HCT116 (cell line): ENCODE results near the gene MIPEP. TPM values are rescaled to one million over a fixed set of nuclear protein-coding genes. Genes with fewer than 3 reads are reported as not detected.

Experiments used
- ATAC-seq: fragments of 200-7000 bp; cut with Tn5 transposase; 2 replicates; pipeline ENCODE4 v1.9.1; 2020; ENCODE audit warnings: mild to moderate bottlenecking, moderate library complexity
- BruUV-seq: library from RNA; stranded (reverse); fragments of 400-500 nt; replicated peaks from 2 replicates; lab custom pipeline; 2021; lab: Mats Ljungman, UMichigan
- CTCF ChIA-PET: fragments of 300-600 bp; sonication (Branson Sonifier 250); formaldehyde crosslinking; loops from one replicate; lab custom pipeline; 2021; ENCODE audit warnings: antibody characterized with exemption; lab: Charles Lee
- POLR2A ChIA-PET: fragments of 300-600, 350-600 bp; sonication (Branson Sonifier 250); formaldehyde crosslinking; loops from one replicate; lab custom pipeline; 2021; ENCODE audit warnings: antibody characterized with exemption; lab: Charles Lee
- RAD21 ChIA-PET, 2 experiments: fragments of 300-600 bp; sonication (Branson Sonifier 250); formaldehyde crosslinking; loops; one replicate each; lab custom pipeline; 2023; ENCODE audit warnings: low total read pairs in 2 of 2; ENCODE audit not compliant: uncharacterized antibody in 2 of 2, unreplicated experiment in 2 of 2, low non-redundant PET in 1 of 2; lab: Charles Lee
- DNase-seq: peaks from one replicate; pipeline ENCODE4 v3.0.0-alpha.2; 2010; ENCODE audit warnings: low read depth, low spot score
- H2AFZ ChIP-seq: fragments of 200-600 bp; shearing (Covaris generic), sonication (generic); 2 replicates; pipeline ENCODE4 v1.6.1; 2017; ENCODE audit warnings: low read depth, mixed run types, mixed read lengths, antibody characterized with exemption, low read length; ENCODE audit not compliant: poor library complexity, severe bottlenecking
- H3K27ac ChIP-seq: 2 replicates; pipeline ENCODE4 v1.5.1; 2012; ENCODE audit warnings: low read depth, low read length
- H3K27me3 ChIP-seq: fragments of 200-600 bp; sonication (generic); 2 replicates; pipeline ENCODE4 v1.6.1; 2016; ENCODE audit warnings: mixed run types, low read length, mixed read lengths; ENCODE audit not compliant: insufficient read depth
- H3K36me3 ChIP-seq, 2 experiments: fragments of 200-500 bp in 1 of 2; fragments of 200-600 bp in 1 of 2; sonication (Bioruptor generic) in 1 of 2; sonication (generic) in 1 of 2; 2 replicates each; pipeline versions ENCODE4 v1.5.1 to v1.6.1; 2014 to 2016; ENCODE audit warnings: low read length in 2 of 2, inconsistent platforms in 1 of 2, mixed read lengths in 1 of 2, mixed run types in 1 of 2; ENCODE audit not compliant: insufficient read depth in 2 of 2, control insufficient read depth in 1 of 2
- H3K4me1 ChIP-seq, 2 experiments: fragments of 200-600 bp in 1 of 2; sonication (generic) in 1 of 2; 2 replicates each; pipeline versions ENCODE4 v1.5.1 to v1.6.1; 2012 to 2017; ENCODE audit warnings: low read length in 2 of 2, inconsistent platforms in 1 of 2, mild to moderate bottlenecking in 1 of 2, mixed read lengths in 1 of 2, mixed run types in 1 of 2, moderate library complexity in 1 of 2; ENCODE audit not compliant: insufficient read depth in 2 of 2, control insufficient read depth in 1 of 2
- H3K4me2 ChIP-seq: fragments of 200-600 bp; sonication (generic); 2 replicates; pipeline ENCODE4 v1.6.1; 2017; ENCODE audit warnings: mixed run types, low read length, mixed read lengths
- H3K4me3 ChIP-seq, 2 experiments: fragments of 200-600 bp in 1 of 2; sonication (generic) in 1 of 2; replicated peaks in 1 of 2; 2 replicates each; pipeline ENCODE4 v1.5.1; 2011 to 2016; ENCODE audit warnings: low read length in 2 of 2, control low read depth in 1 of 2, low read depth in 1 of 2, mild to moderate bottlenecking in 1 of 2, mixed read lengths in 1 of 2, mixed run types in 1 of 2
- H3K79me2 ChIP-seq: fragments of 200-600 bp; sonication (generic); 2 replicates; pipeline ENCODE4 v1.6.1; 2017; ENCODE audit warnings: mild to moderate bottlenecking, mixed run types, low read length, moderate library complexity, mixed read lengths; ENCODE audit not compliant: insufficient read depth
- H3K9ac ChIP-seq: fragments of 200-600 bp; sonication (generic); 2 replicates; pipeline ENCODE4 v1.6.1; 2016; ENCODE audit warnings: low read length, mixed read lengths
- H3K9me2 ChIP-seq: fragments of 200-600 bp; sonication (generic), shearing (Covaris generic); 2 replicates; pipeline ENCODE4 v1.6.1; 2017; ENCODE audit warnings: mixed run types, mild to moderate bottlenecking, moderate library complexity; ENCODE audit not compliant: insufficient read depth
- H3K9me3 ChIP-seq, 2 experiments: fragments of 200-500 bp in 1 of 2; fragments of 200-600 bp in 1 of 2; sonication (Bioruptor generic) in 1 of 2; sonication (generic) in 1 of 2; 2 replicates each; pipeline ENCODE4 v1.6.1; 2014 to 2017; ENCODE audit warnings: low read length in 2 of 2, mixed read lengths in 2 of 2, inconsistent platforms in 1 of 2, low read depth in 1 of 2, mild to moderate bottlenecking in 1 of 2, mixed run types in 1 of 2, moderate library complexity in 1 of 2; ENCODE audit not compliant: control insufficient read depth in 1 of 2, insufficient read depth in 1 of 2
- H4K20me1 ChIP-seq: fragments of 200-600 bp; sonication (generic), shearing (Covaris generic); 2 replicates; pipeline ENCODE4 v1.6.1; 2017; ENCODE audit warnings: mixed run types, mild to moderate bottlenecking, moderate library complexity; ENCODE audit not compliant: insufficient read depth
- ATF3 ChIP-seq: IDR thresholded peaks from 2 replicates; pipeline ENCODE4 v1.6.1; 2012
- CEBPB ChIP-seq: IDR thresholded peaks from 2 replicates; pipeline ENCODE4 v1.6.1; 2012; ENCODE audit warnings: low read depth
- EGR1 ChIP-seq: IDR thresholded peaks from 2 replicates; pipeline ENCODE4 v1.6.1; 2012; ENCODE audit warnings: low read depth
- EZH2 ChIP-seq: fragments of 200-600 bp; sonication (generic); IDR thresholded peaks from 2 replicates; pipeline ENCODE4 v1.6.1; 2017; ENCODE audit warnings: antibody characterized with exemption, mixed run types
- EZH2phosphoT487 ChIP-seq: fragments of 200-600 bp; IDR thresholded peaks from 2 replicates; pipeline ENCODE4 v1.6.1; 2018; ENCODE audit warnings: antibody characterized with exemption, borderline replicate concordance
- MAX ChIP-seq: IDR thresholded peaks from 2 replicates; pipeline ENCODE4 v1.6.1; 2012
- POLR2A ChIP-seq: IDR thresholded peaks from 2 replicates; pipeline ENCODE4 v1.7.0; 2011; ENCODE audit warnings: borderline replicate concordance; ENCODE audit not compliant: insufficient read depth, insufficient read length; ENCODE audit errors: extremely low read depth
- POLR2AphosphoS5 ChIP-seq: IDR thresholded peaks from 2 replicates; pipeline ENCODE4 v1.6.1; 2011; ENCODE audit warnings: mild to moderate bottlenecking, low read depth, low read length, moderate library complexity
- RAD21 ChIP-seq: IDR thresholded peaks from 2 replicates; pipeline ENCODE4 v1.6.1; 2012; ENCODE audit warnings: low read depth, mild to moderate bottlenecking
- SIN3A ChIP-seq: IDR thresholded peaks from 2 replicates; pipeline ENCODE4 v1.6.1; 2012; ENCODE audit warnings: low read depth
- SP1 ChIP-seq: IDR thresholded peaks from 2 replicates; pipeline ENCODE4 v1.6.1; 2012; ENCODE audit warnings: low read depth
- TCF7L2 ChIP-seq: IDR thresholded peaks from 2 replicates; pipeline ENCODE4 v1.7.0; 2011; ENCODE audit warnings: borderline replicate concordance, inconsistent platforms; ENCODE audit not compliant: insufficient read depth, insufficient read length; ENCODE audit errors: extremely low read depth
- intact Hi-C: fragments of 100-400 bp; cut with micrococcal nuclease; formaldehyde crosslinking; loops from 2 replicates; pipeline ENCODE4 v1.10.0; 2022
- total RNA-seq: library from RNA; stranded (reverse); gene quantifications from one replicate; pipeline ENCODE4 v1.2.1, GENCODE V29; 2021; ENCODE audit not compliant: unreplicated experiment

The MIPEP gene
- total RNA-seq, 1 experiment from 2014 or later = 33.3 TPM

GRCh38 chr13:23788459-23788858 lies 100.7 kb downstream of the MIPEP start:
- BruUV-seq = no TSS peak
- no peak overlapping the region for H3K9ac ChIP-seq
- ATAC-seq (no peak), DNase-seq (no peak)
- POLR2A ChIA-PET = no interaction called here
- H3K9me3 ChIP-seq = no peaks in the 10 kb centered on the region
- CTCF ChIA-PET = no interaction called here
- H3K9me2 ChIP-seq = no peaks in the 10 kb centered on the region
- no peak overlapping the region for H3K4me2 ChIP-seq
- H3K36me3 ChIP-seq = no peaks in the 10 kb centered on the region
- H3K4me1 ChIP-seq = no peaks in the 10 kb centered on the region
- H3K27ac ChIP-seq = no peak overlapping the region
- no peak overlapping the region for H2AFZ ChIP-seq
- H3K27me3 ChIP-seq = no peaks in the 10 kb centered on the region
- intact Hi-C loops = no loop called here
- RAD21 ChIA-PET = no interaction called here
- TF ChIP-seq EGR1 (no peak), POLR2AphosphoS5 (no peak), CEBPB (no peak), SP1 (no peak), RAD21 (no peak), EZH2 (no peak), SIN3A (no peak), ATF3 (no peak), POLR2A (no peak), EZH2phosphoT487 (no peak), MAX (no peak), TCF7L2 (no peak)
- no peak overlapping the region for H3K4me3 ChIP-seq
- no peaks in the 10 kb centered on the region for H3K79me2 ChIP-seq
- H4K20me1 ChIP-seq = no peaks in the 10 kb centered on the region

GRCh38 chr13:23787464-23787863 lies 101.7 kb downstream of the MIPEP start:
- H3K4me1 ChIP-seq = no peaks in the 10 kb centered on the region
- TF ChIP-seq MAX = no peak
- no peak for TF ChIP-seq POLR2AphosphoS5
- TF ChIP-seq RAD21 = no peak
- TF ChIP-seq, all 23 proteins: peak for 0
- H3K79me2 ChIP-seq = no peaks in the 10 kb centered on the region
- DNase-seq = no peak
- no peak overlapping the region for H3K4me2 ChIP-seq
- no peak overlapping the region for H3K9ac ChIP-seq
- POLR2A ChIA-PET = no interaction called here
- RAD21 ChIA-PET = no interaction called here
- no TSS peak for BruUV-seq
- no peaks in the 10 kb centered on the region for H3K36me3 ChIP-seq
- no peak overlapping the region for H2AFZ ChIP-seq
- no peaks in the 10 kb centered on the region for H3K27me3 ChIP-seq
- H3K9me3 ChIP-seq = no peaks in the 10 kb centered on the region
- intact Hi-C loops = no loop called here
- no peaks in the 10 kb centered on the region for H3K9me2 ChIP-seq
- no peaks in the 10 kb centered on the region for H4K20me1 ChIP-seq
- no peak for ATAC-seq
- H3K4me3 ChIP-seq = no peak overlapping the region
- no peak overlapping the region for H3K27ac ChIP-seq
- CTCF ChIA-PET = no interaction called here
